Transverse colon (tissue), 4 donors: ENCODE results near the gene HABP2. TPM values are rescaled to one million over a fixed set of nuclear protein-coding genes. Genes with fewer than 3 reads are reported as not detected.

Experiments
- DNase-seq: peaks from one replicate; pipeline ENCODE4 v3.0.0-alpha.2; 2019
- H3K27ac ChIP-seq, 4 donors: fragments of 200-600 bp; sonication (generic); 2 replicates each; pipeline ENCODE4 v1.5.1; 2016 to 2018; ENCODE audit warnings: inconsistent platforms in 4 of 4
- H3K27me3 ChIP-seq: fragments of 200-600 bp; sonication (generic); 2 replicates; pipeline ENCODE4 v1.5.1; 2017; ENCODE audit warnings: inconsistent platforms
- H3K36me3 ChIP-seq, 4 donors: fragments of 200-600 bp; sonication (generic); 2 replicates each; pipeline ENCODE4 v1.5.1; 2017 to 2019; ENCODE audit warnings: inconsistent platforms in 4 of 4
- H3K4me1 ChIP-seq, 4 donors: fragments of 200-600 bp; sonication (generic); 2 replicates each; pipeline ENCODE4 v1.5.1; 2017 to 2020; ENCODE audit warnings: inconsistent platforms in 4 of 4
- H3K4me3 ChIP-seq, 4 donors: fragments of 200-600 bp; sonication (generic); 1 replicate in 1 of 4; 2 replicates in 3 of 4; pipeline versions ENCODE4 v1.5.1 to v1.6.1; 2017 to 2019; ENCODE audit warnings: inconsistent platforms in 4 of 4
- H3K9me3 ChIP-seq, 2 donors: fragments of 200-600 bp; sonication (generic); 2 replicates each; pipeline ENCODE4 v1.5.1; 2017 to 2019; ENCODE audit warnings: inconsistent platforms in 2 of 2
- CTCF ChIP-seq, 5 experiments: fragments of 200-600 bp in 3 of 5; fragments of 450-650 bp in 2 of 5; sonication (generic) in 3 of 5; IDR thresholded peaks; 1 replicate in 2 of 5; 2 replicates in 3 of 5; pipeline ENCODE4 v1.5.1; 2016 to 2017; ENCODE audit warnings: antibody characterized with exemption in 5 of 5, inconsistent platforms in 3 of 5, mild to moderate bottlenecking in 2 of 5, moderate library complexity in 1 of 5
- EP300 ChIP-seq: sonication (generic); formaldehyde crosslinking; IDR thresholded peaks from one replicate; pipeline ENCODE4 v1.6.1; 2017; ENCODE audit warnings: antibody characterized with exemption, low read depth
- POLR2A ChIP-seq: fragments of 450-650 bp; IDR thresholded peaks from one replicate; pipeline ENCODE4 v1.6.1; 2016; ENCODE audit warnings: antibody characterized with exemption, mild to moderate bottlenecking, moderate library complexity
- POLR2AphosphoS5 ChIP-seq, 3 donors: sonication (generic); formaldehyde crosslinking; IDR thresholded peaks; one replicate each; pipeline ENCODE4 v1.6.1; 2016; ENCODE audit warnings: antibody characterized with exemption in 3 of 3
- WGBS, 2 donors: methylation state at CpG; one replicate each; pipeline ENCODE4 v1.1.5; 2018; ENCODE audit warnings: low coverage in 1 of 2; 5-methylcytosine and 5-hydroxymethylcytosine counted together
- in situ Hi-C, 4 donors: fragments of 200-750 bp; cut with MboI; loops; one replicate each; pipeline versions ENCODE4 v1.15.0 to v1.15.1; 2017; ENCODE audit warnings: low sequenced_read_pairs in 3 of 4, low pct_ligation_motif_present in 1 of 4, low pct_unique_long_range_greater_than_20kb in 1 of 4
- intact Hi-C: fragments of 100-400 bp; cut with DNase I; formaldehyde crosslinking; loops from one replicate; pipeline ENCODE4 v1.15.1; 2023; ENCODE audit warnings: low total_unique reads
- total RNA-seq, 4 donors: library from RNA; depleted of rRNA; stranded (reverse); fragments of >200 nt; gene quantifications; one replicate each; pipeline ENCODE4 v1.1.0, GENCODE V29; 2016

HABP2 gene
- total RNA-seq, 4 donors from 2014 or later, result not detected

- Histone ChIP-seq H3K27ac (no peak overlapping the region), H3K4me1 (no peaks in the 10 kb centered on the region), H3K27me3 (peaks cover 11% of the 10 kb centered on the region), H3K4me3 (no peak overlapping the region), H3K36me3 (no peaks in the 10 kb centered on the region), H3K9me3 (no peaks in the 10 kb centered on the region)
- WGBS, 2 donors, result 50% methylated on average over 1 of the region's 1 CpG; no CpG with 5 or more reads in 1 of the 2 donors
- in situ Hi-C loops, result no loop called here
- intact Hi-C loops, result no loop called here
- TF ChIP-seq POLR2A (no peak), EP300 (no peak), CTCF (IDR thresholded peaks at IDR 0.05) (no peak), POLR2AphosphoS5 (IDR thresholded peaks at IDR 0.05) (no peak)
- DNase-seq, result no peak
Observed at GRCh38 chr10:113585949-113586348, 33.1 kb downstream of the HABP2 start.

GRCh38 chr10:113589201-113589770, 36.4 kb downstream of the HABP2 start:
- Histone ChIP-seq H3K36me3 (no peaks in the 10 kb centered on the region), H3K27me3 (no peaks in the 10 kb centered on the region), H3K9me3 (no peaks in the 10 kb centered on the region), H3K27ac (no peak overlapping the region), H3K4me3 (no peak overlapping the region), H3K4me1 (no peaks in the 10 kb centered on the region)
- intact Hi-C loops (no loop called here), in situ Hi-C loops (no loop called here)
- TF ChIP-seq POLR2AphosphoS5 (IDR thresholded peaks at IDR 0.05), result no peak
- TF ChIP-seq CTCF (IDR thresholded peaks at IDR 0.05), result no peak
- TF ChIP-seq POLR2A, result no peak
- TF ChIP-seq EP300, result no peak
- WGBS, 2 donors, result 70 to 75% methylated on average over 6 to 13 of the region's 13 CpGs
- DNase-seq, result no peak

GRCh38 chr10:113590581-113590980, 37.7 kb downstream of the HABP2 start:
- no peaks in the 10 kb centered on the region for H3K4me1 ChIP-seq
- in situ Hi-C loops (no loop called here), intact Hi-C loops (no loop called here)
- TF ChIP-seq CTCF (IDR thresholded peaks at IDR 0.05) (no peak), EP300 (no peak), POLR2AphosphoS5 (IDR thresholded peaks at IDR 0.05) (no peak), POLR2A (no peak)
- no peaks in the 10 kb centered on the region for H3K36me3 ChIP-seq
- H3K27me3 ChIP-seq, result no peaks in the 10 kb centered on the region
- WGBS, 2 donors, result 94% methylated on average over 10 of the region's 12 CpGs; no CpG with 5 or more reads in 1 of the 2 donors
- H3K9me3 ChIP-seq, result no peaks in the 10 kb centered on the region
- DNase-seq, result no peak
- no peak overlapping the region for H3K4me3 ChIP-seq
- no peak overlapping the region for H3K27ac ChIP-seq

GRCh38 chr10:113592380-113592779, 39.5 kb downstream of the HABP2 start:
- Histone ChIP-seq H3K4me1 (no peaks in the 10 kb centered on the region), H3K4me3 (no peak overlapping the region), H3K36me3 (no peaks in the 10 kb centered on the region), H3K9me3 (no peaks in the 10 kb centered on the region), H3K27me3 (no peaks in the 10 kb centered on the region), H3K27ac (no peak overlapping the region)
- in situ Hi-C loops (no loop called here), intact Hi-C loops (no loop called here)
- no peak for TF ChIP-seq CTCF (IDR thresholded peaks at IDR 0.05)
- 71% methylated on average over 8 of the region's 8 CpGs; no CpG with 5 or more reads in 1 of the 2 donors for WGBS, 2 donors
- no peak for DNase-seq
